GM18526 (cell line): ENCODE measurements around the gene VAV2.

Experiments used
- POLR2A ChIP-seq: IDR thresholded peaks from 3 replicates; pipeline ENCODE4 v1.6.1; 2011; ENCODE audit not compliant: insufficient read length; ENCODE audit errors: extremely low read depth

VAV2 gene

GRCh38 chr9:133918111-133918813 lies 73.9 kb downstream of the VAV2 start:
- TF ChIP-seq POLR2A: no peak

- TF ChIP-seq POLR2A: no peak
These were observed 74.7 kb downstream of the VAV2 start for GRCh38 chr9:133917375-133917774.

GRCh38 chr9:133916159-133916541 lies 76.0 kb downstream of the VAV2 start:
- no peak for TF ChIP-seq POLR2A

GRCh38 chr9:133915534-133916158 lies 76.5 kb downstream of the VAV2 start:
- no peak for TF ChIP-seq POLR2A

GRCh38 chr9:133914442-133915342 lies 77.4 kb downstream of the VAV2 start:
- TF ChIP-seq POLR2A: no peak

- no peak for TF ChIP-seq POLR2A
These were observed 78.4 kb downstream of the VAV2 start for GRCh38 chr9:133913571-133914369.

- no peak for TF ChIP-seq POLR2A
These were observed 81.1 kb downstream of the VAV2 start for GRCh38 chr9:133910855-133911514.

GRCh38 chr9:133906932-133907910 lies 84.9 kb downstream of the VAV2 start:
- no peak for TF ChIP-seq POLR2A

- TF ChIP-seq POLR2A: no peak
These were observed 85.9 kb downstream of the VAV2 start for GRCh38 chr9:133906218-133906617.

- TF ChIP-seq POLR2A: no peak
These were observed 86.6 kb downstream of the VAV2 start for GRCh38 chr9:133905493-133905892.

- no peak for TF ChIP-seq POLR2A
These were observed 87.6 kb downstream of the VAV2 start for GRCh38 chr9:133904346-133905090.

GRCh38 chr9:133901184-133901835 lies 90.8 kb downstream of the VAV2 start:
- no peak for TF ChIP-seq POLR2A
